ENCODE results near the gene FBF1.

GRCh38 chr17:75898791-75899190 lies 42.1 kb downstream of the FBF1 start:
- no peak for TF ChIP-seq JUND (IDR thresholded peaks at IDR 0.05)
- no peak for TF ChIP-seq POLR2A (IDR thresholded peaks at IDR 0.05; ENCODE audit: borderline replicate concordance, extremely low read depth, insufficient read depth, insufficient read length)
- TF ChIP-seq REST (IDR thresholded peaks at IDR 0.05; ENCODE audit: low read depth) = no peak
- no peak for TF ChIP-seq YY1 (IDR thresholded peaks at IDR 0.05; ENCODE audit: extremely low read depth, insufficient replicate concordance, low read depth, low read length)

All from HCT116 (cell line).